GM12874 (cell line): ENCODE data around the gene IPO9.
A peak's percentile ranks its signal among the peaks of the same experiment; 100 is the strongest.

ENCODE experiments used
- CTCF ChIP-seq: IDR thresholded peaks from 2 replicates; pipeline ENCODE4 v1.5.1; 2011; ENCODE audit warnings: low read depth, mild to moderate bottlenecking, control low read depth, low read length, moderate library complexity; ENCODE audit not compliant: insufficient read depth

The IPO9 gene

GRCh38 chr1:201877877-201878401 is 49.0 kb downstream of the IPO9 start:
- peak; percentile 64 for TF ChIP-seq CTCF

- TF ChIP-seq CTCF = no peak
These were observed 52.1 kb downstream of the IPO9 start for GRCh38 chr1:201880928-201881571.

DNA sequence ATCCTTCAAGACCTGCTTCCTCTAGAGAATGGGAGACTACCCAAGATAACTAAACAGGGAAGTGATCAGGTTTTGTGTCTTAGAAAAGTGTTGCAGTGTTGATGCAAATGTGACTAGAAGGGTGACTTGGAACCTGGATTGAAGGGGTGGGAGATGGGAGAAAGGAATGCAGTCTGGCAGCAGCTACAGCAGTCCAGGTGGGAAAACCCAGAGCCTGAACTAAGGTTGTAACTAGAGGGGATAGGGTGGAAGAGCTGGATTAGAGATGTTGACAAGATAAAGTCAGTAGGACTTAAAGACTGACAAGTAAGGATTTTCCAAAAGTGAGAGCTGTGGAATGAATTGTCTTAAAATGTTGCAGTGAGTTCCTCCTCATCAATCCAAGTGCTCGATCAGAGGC is 52.7 kb downstream of the IPO9 start:
- TF ChIP-seq CTCF = no peak

- 0 out of 2 replicates have a peak, but pooled peaks have one; percentile 6 for TF ChIP-seq CTCF
These were observed 53.7 kb downstream of the IPO9 start for GRCh38 chr1:201882665-201883132.

DNA sequence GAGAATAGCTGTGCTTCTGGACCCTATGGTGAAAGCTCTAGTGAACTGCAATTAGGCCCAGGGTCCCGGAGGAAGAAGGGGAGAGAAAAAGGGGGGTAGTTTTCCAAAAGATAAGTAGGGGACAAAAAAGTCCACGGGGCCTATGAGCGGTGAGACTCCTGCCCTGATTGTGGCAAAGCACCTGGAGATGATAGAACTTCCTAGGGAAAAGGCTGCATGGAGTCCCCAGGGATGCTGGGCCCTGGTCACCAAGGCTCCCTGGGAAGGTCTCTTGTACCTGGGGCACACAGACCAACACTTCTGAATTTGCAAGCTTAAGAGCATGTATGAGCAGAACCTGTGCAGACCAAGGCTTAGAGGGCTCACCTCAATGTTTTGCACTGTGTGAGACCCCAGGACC is 54.3 kb downstream of the IPO9 start:
- no peak for TF ChIP-seq CTCF

DNA sequence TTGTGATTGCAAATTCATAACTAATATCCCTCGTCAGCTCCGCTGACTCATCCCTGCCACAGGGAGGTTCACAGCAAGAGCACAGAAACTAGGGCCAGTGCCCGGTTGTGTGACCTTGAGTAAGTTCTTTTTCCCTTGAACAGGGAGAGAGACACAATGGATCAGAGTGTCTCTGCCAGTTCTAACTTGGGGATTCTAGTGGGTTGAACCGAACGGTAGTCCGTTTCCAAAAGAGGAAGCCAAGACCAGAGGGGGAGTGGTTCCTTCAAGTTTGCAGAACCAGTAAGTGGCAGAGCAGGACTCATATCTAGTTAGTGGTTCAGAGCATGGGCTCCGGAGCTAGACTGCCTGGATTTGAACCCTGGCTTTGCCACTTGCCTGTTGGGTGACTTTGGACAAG is 54.8 kb downstream of the IPO9 start:
- no peak for TF ChIP-seq CTCF

DNA sequence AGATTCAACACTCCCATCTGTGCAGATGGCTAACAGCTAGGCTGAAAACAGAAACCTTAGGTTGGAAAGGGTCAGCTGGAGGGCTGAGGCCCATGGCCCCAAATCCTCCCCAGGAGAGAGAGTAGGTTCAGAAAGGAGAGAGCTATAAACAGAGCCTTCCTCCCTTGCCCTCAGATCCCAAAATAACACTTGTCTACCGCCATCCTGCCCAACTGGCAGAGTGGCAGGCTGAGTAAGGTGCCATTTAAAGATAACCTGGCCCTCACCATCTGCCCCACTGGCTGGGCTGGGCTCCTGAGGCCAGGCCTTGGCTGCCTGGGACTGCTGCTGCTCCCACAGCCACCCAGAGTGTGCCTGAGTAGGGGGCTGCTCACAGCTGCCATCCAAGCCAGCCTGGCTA is 55.5 kb downstream of the IPO9 start:
- TF ChIP-seq CTCF = no peak
